Spleen (tissue), 11 donors: ENCODE data around the gene ETFBKMT. TPM values are rescaled to one million over a fixed set of nuclear protein-coding genes. Genes with fewer than 3 reads are reported as not detected.
"Not testable (repeated sequence)": the region's sequence is repeated elsewhere in the genome, so short reads cannot be mapped to it uniquely, and the experiment has no call there.

Experiments
- DNase-seq: peaks from one replicate; pipeline ENCODE4 v3.0.0-alpha.2; 2020
- H3K27ac ChIP-seq, 8 donors: fragments of 200-600 bp; sonication (generic) in 7 of 8; 1 replicate in 4 of 8; 2 replicates in 4 of 8; pipeline versions ENCODE4 v1.5.0 to v1.8.0; 2016 to 2021; ENCODE audit warnings: inconsistent platforms in 4 of 8, mild to moderate bottlenecking in 4 of 8, moderate library complexity in 1 of 8
- H3K27me3 ChIP-seq, 7 donors: fragments of 200-600 bp; sonication (generic) in 6 of 7; replicated peaks in 1 of 7; 1 replicate in 4 of 7; 2 replicates in 3 of 7; pipeline versions ENCODE4 v1.5.0 to v1.8.0; 2016 to 2021; ENCODE audit warnings: inconsistent platforms in 3 of 7, mild to moderate bottlenecking in 1 of 7
- H3K36me3 ChIP-seq, 6 donors: fragments of 200-600 bp; sonication (generic) in 5 of 6; 1 replicate in 4 of 6; 2 replicates in 2 of 6; pipeline versions ENCODE4 v1.5.0 to v1.8.0; 2016 to 2021; ENCODE audit warnings: inconsistent platforms in 2 of 6
- H3K4me1 ChIP-seq, 6 donors: fragments of 200-600 bp; sonication (generic) in 5 of 6; 1 replicate in 3 of 6; 2 replicates in 3 of 6; pipeline versions ENCODE4 v1.5.0 to v1.8.0; 2016 to 2021; ENCODE audit warnings: inconsistent platforms in 3 of 6
- H3K4me3 ChIP-seq, 8 donors: fragments of 200-600 bp; sonication (generic) in 7 of 8; 1 replicate in 4 of 8; 2 replicates in 4 of 8; pipeline versions ENCODE4 v1.5.0 to v1.8.0; 2016 to 2021; ENCODE audit warnings: inconsistent platforms in 4 of 8, mild to moderate bottlenecking in 4 of 8, moderate library complexity in 2 of 8
- H3K9me3 ChIP-seq, 8 donors: fragments of 200-600 bp; sonication (generic) in 7 of 8; 1 replicate in 4 of 8; 2 replicates in 4 of 8; pipeline versions ENCODE4 v1.5.0 to v1.8.0; 2016 to 2021; ENCODE audit warnings: inconsistent platforms in 4 of 8
- POLR2A ChIP-seq, 3 donors: fragments of 450-650 bp; IDR thresholded peaks; one replicate each; pipeline ENCODE4 v1.5.1; 2017; ENCODE audit warnings: antibody characterized with exemption in 3 of 3, mild to moderate bottlenecking in 1 of 3
- POLR2AphosphoS5 ChIP-seq, 3 donors: sonication (generic); formaldehyde crosslinking; IDR thresholded peaks; one replicate each; pipeline ENCODE4 v1.5.1; 2017; ENCODE audit warnings: antibody characterized with exemption in 3 of 3
- WGBS, 5 donors: extraction: QIAGEN DNeasy Blood & Tissue Kit in 3 of 5; methylation state at CpG; one replicate each; pipeline versions ENCODE4 v1.1.5 to v1.1.7; 2013 to 2018; 5-methylcytosine and 5-hydroxymethylcytosine counted together
- intact Hi-C: fragments of 100-400 bp; cut with DNase I; formaldehyde crosslinking; loops from one replicate; pipeline ENCODE4 v1.15.0; 2023; ENCODE audit warnings: low total_unique reads
- polyA plus RNA-seq, 3 donors: library from polyadenylated mRNA; stranded (reverse); fragments of 200-250 nt; gene quantifications; one replicate each; pipeline ENCODE4 v1.2.1, GENCODE V29; 2013
- total RNA-seq, 7 donors: library from RNA; depleted of rRNA in 3 of 7; stranded (reverse); fragments of >200 nt in 3 of 7; fragmentation: NEBNext Ultra II Directional in 4 of 7; extraction: Animal tissue kit (Norgen Biotek cat#: 25700) in 4 of 7; gene quantifications; one replicate each; pipeline versions ENCODE4 v1.1.0 to v1.2.1, GENCODE V29; 2016 to 2021
- TF ChIP-seq, protein P1 (sequence below), 11 experiments: fragments of 200-600 bp in 7 of 11; fragments of 450-650 bp in 4 of 11; sonication (generic) in 4 of 11; IDR thresholded peaks in 8 of 11; conservative IDR thresholded peaks in 3 of 11; 1 replicate in 7 of 11; 2 replicates in 4 of 11; pipeline versions ENCODE4 v1.4.0 to v1.8.0; 2016 to 2021; ENCODE audit warnings: antibody characterized with exemption in 11 of 11, inconsistent platforms in 4 of 11, mild to moderate bottlenecking in 1 of 11
- donor health status: healthy with polysubstance abuse.
- donor health status: DM: no; HTN: no; CAD: no; lungs with moderate emphysema.
- donor health status: DM: no; HTN: no; CAD: no.
- donor health status: Bipolar disorder and iron deficiency.
- donor health status: healthy.
- donor health status: DM: no; HTN: no; CAD: no.
- donor health status: DM: yes; HTN: yes; CAD: no.

The ETFBKMT gene
- total and polyA plus RNA-seq, 10 donors: 1.0 to 5.6 (median 3.3) TPM

GRCh38 chr12:31664038-31664437 lies 4.5 kb downstream of the ETFBKMT start:
- peaks cover 0 to 16% (median 0%) of the 10 kb centered on the region in 6 donors for H3K36me3 ChIP-seq
- H3K9me3 ChIP-seq: peaks cover 0 to 23% (median 17%) of the 10 kb centered on the region in 8 donors
- TF ChIP-seq POLR2AphosphoS5 (IDR thresholded peaks at IDR 0.05) (no peak), POLR2A (IDR thresholded peaks at IDR 0.05) (no peak)
- TF ChIP-seq, protein P1, sequence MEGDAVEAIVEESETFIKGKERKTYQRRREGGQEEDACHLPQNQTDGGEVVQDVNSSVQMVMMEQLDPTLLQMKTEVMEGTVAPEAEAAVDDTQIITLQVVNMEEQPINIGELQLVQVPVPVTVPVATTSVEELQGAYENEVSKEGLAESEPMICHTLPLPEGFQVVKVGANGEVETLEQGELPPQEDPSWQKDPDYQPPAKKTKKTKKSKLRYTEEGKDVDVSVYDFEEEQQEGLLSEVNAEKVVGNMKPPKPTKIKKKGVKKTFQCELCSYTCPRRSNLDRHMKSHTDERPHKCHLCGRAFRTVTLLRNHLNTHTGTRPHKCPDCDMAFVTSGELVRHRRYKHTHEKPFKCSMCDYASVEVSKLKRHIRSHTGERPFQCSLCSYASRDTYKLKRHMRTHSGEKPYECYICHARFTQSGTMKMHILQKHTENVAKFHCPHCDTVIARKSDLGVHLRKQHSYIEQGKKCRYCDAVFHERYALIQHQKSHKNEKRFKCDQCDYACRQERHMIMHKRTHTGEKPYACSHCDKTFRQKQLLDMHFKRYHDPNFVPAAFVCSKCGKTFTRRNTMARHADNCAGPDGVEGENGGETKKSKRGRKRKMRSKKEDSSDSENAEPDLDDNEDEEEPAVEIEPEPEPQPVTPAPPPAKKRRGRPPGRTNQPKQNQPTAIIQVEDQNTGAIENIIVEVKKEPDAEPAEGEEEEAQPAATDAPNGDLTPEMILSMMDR (IDR thresholded peaks at IDR 0.05 in 8 of 11, conservative IDR thresholded peaks at IDR 0.05 in 3 of 11): no peak
- DNase-seq: no peak
- H3K27me3 ChIP-seq: no peaks in the 10 kb centered on the region
- intact Hi-C loops: no loop called here
- peaks cover 0 to 21% (median 6%) of the 10 kb centered on the region in 6 donors for H3K4me1 ChIP-seq
- H3K27ac ChIP-seq: no peak overlapping the region
- no peak overlapping the region for H3K4me3 ChIP-seq
- 86 to 93% (median 87%) methylated on average over 6 of the region's 6 CpGs for WGBS, 5 donors

DNA sequence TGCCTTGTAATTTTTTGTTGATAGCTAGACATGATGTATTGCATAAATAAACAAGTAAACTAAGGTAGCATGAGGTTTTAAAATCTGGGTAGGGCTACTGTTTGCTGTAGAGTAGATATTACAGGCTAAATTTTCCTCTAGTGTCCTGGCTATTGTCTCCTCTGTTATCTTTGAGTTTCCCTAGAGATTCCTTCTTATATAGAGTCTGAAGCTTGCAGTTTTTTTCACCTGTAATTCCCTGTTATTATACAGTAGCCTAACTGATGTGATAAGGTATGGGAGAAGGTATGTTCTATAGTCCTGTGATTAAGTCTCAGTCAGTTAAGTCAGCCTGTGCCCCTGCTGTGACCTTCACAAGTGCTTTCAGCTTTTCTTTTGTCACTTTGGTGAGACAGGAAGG lies 9.5 kb downstream of the ETFBKMT start:
- Histone ChIP-seq H3K4me1 (no peaks in the 10 kb centered on the region), H3K27me3 (no peaks in the 10 kb centered on the region), H3K4me3 (no peak overlapping the region), H3K36me3 (peaks cover 0 to 55% (median 9%) of the 10 kb centered on the region in 6 donors), H3K9me3 (peaks cover 0 to 37% (median 27%) of the 10 kb centered on the region in 8 donors), H3K27ac (no peak overlapping the region)
- no peak for DNase-seq
- intact Hi-C loops: no loop called here
- TF ChIP-seq, protein P1 (IDR thresholded peaks at IDR 0.05 in 8 of 11, conservative IDR thresholded peaks at IDR 0.05 in 3 of 11): no peak
- TF ChIP-seq POLR2A (IDR thresholded peaks at IDR 0.05) (no peak), POLR2AphosphoS5 (IDR thresholded peaks at IDR 0.05) (no peak)

- intact Hi-C loops, H3K27ac ChIP-seq: not testable (repeated sequence)
- 82 to 96% (median 90%) methylated on average over 2 of the region's 2 CpGs for WGBS, 5 donors
Measured at GRCh38 chr12:31669582-31669981, 10.1 kb downstream of the ETFBKMT start.

GRCh38 chr12:31672521-31672920 lies 13.0 kb downstream of the ETFBKMT start:
- H3K9me3 ChIP-seq: peaks cover 0 to 25% (median 19%) of the 10 kb centered on the region in 8 donors
- WGBS, 5 donors: 90 to 98% (median 96%) methylated on average over 4 of the region's 4 CpGs
- no peaks in the 10 kb centered on the region for H3K4me1 ChIP-seq
- TF ChIP-seq POLR2AphosphoS5 (IDR thresholded peaks at IDR 0.05) (no peak), POLR2A (IDR thresholded peaks at IDR 0.05) (no peak)
- H3K4me3 ChIP-seq: no peak overlapping the region
- DNase-seq: no peak
- H3K27ac ChIP-seq: no peak overlapping the region
- H3K36me3 ChIP-seq: peaks cover 0 to 73% (median 12%) of the 10 kb centered on the region in 6 donors
- H3K27me3 ChIP-seq: no peaks in the 10 kb centered on the region
- intact Hi-C loops: no loop called here

More at GRCh38 chr12:31669582-31669981, 10.1 kb downstream of the ETFBKMT start:
- Histone ChIP-seq H3K9me3 (peaks cover 0 to 37% (median 27%) of the 10 kb centered on the region in 8 donors), H3K36me3 (peaks cover 0 to 60% (median 9%) of the 10 kb centered on the region in 6 donors)
- H3K27me3 ChIP-seq, H3K4me3 ChIP-seq, H3K4me1 ChIP-seq, DNase-seq: not testable (repeated sequence)

DNA sequence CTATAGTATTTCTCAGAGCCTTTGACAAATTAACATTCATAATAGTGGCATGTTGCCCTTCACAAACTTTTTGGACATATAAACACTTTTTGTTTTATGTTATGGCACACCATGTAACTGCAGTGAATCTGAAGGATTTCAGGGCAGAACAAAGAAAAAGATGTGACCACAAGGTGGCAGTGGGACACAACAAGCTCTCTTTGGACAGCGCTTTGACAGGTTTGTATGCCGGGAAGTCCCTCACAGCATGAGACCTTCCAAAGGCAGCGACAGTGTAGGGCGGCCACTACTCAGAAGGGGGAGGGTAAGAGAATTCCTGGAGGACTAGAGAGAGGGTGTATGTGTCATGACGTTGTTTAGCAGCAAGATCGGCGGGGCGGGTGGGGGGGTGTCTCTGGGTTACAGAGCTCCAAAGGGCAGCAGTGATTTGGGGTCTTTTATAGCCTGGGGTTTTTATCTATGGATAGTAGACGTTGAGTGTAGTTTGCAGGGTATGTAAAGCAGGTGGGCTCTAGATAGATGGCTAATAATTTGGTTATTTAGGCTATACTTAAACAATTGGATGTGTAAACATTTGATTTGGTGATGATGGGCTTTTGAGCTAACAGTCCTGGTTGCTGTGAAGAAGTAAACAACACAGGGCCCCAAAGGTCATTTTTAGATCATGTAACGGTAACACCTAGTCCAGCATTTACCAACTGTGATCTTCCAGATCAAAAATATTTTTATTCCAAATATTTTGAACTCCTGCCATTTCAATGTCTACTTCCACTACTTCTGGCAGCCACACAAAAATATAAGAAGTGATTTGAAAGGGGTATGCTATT lies 22.9 kb downstream of the ETFBKMT start:
- peak; percentile 83 for DNase-seq

More for the DNA sequence above, 22.9 kb downstream of the ETFBKMT start:
- peak overlapping the region in 7 of 8 donors; percentile 22 to 69 (median 58) for H3K27ac ChIP-seq
- no peak overlapping the region for H3K4me3 ChIP-seq
- TF ChIP-seq POLR2A (IDR thresholded peaks at IDR 0.05): no peak
- TF ChIP-seq, protein P1 (IDR thresholded peaks at IDR 0.05 in 8 of 11, conservative IDR thresholded peaks at IDR 0.05 in 3 of 11): peak; percentile 65 to 84 (median 74)
- peak in 1 of 3 donors; percentile 81 for TF ChIP-seq POLR2AphosphoS5 (IDR thresholded peaks at IDR 0.05)
- intact Hi-C loops: no loop called here
- H3K27me3 ChIP-seq: no peaks in the 10 kb centered on the region
- peaks cover 5 to 27% (median 12%) of the 10 kb centered on the region in 6 donors for H3K4me1 ChIP-seq
- peaks cover 11 to 37% (median 31%) of the 10 kb centered on the region in 8 donors for H3K9me3 ChIP-seq
- WGBS, 5 donors: 61 to 65% (median 63%) methylated on average over 10 of the region's 10 CpGs
- H3K36me3 ChIP-seq: peaks cover 0 to 60% (median 13%) of the 10 kb centered on the region in 6 donors
